ENCODE results near the gene AFF1.

DNA sequence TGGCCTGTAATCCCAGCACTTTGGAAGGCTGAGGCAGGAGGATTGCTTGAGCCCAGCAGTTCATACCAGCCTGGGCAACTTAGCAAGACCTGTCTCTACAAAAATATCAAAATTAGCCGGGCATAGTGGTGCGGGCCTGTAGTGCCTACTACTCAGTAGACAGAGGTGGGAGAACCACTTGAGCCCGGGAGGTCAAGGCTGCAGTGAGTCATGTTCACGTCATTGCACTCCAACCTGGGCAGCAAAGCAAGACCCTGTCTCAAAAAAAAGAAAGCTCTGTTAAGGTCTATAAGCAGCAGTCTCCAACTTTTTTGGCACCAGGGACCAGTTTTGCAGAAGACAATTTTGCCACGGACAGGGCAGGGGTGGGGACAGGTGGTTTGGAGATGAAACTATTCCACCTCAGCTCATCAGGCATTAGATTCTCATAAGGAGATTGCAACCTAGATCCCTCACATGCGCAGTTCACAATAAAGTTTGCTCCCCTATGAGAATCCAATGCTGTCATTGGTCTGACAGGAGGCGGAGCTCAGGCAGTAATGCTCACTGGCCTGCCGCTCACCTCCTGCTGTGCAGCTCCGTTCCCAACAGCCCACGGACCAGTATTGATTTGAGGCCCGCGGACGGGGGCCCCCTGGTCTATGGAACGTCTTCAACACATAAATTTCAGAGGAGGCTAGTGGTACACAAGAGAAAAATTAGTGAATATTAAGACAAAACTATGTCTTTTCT, 217.7 kb downstream of the AFF1 start:
- TF ChIP-seq POLR2A (IDR thresholded peaks at IDR 0.05; ENCODE audit: low read depth, low read length), result no peak
- TF ChIP-seq BHLHE40 (IDR thresholded peaks at IDR 0.05; ENCODE audit: low read depth, low read length), result no peak

Measured in IMR-90 (cell line).